BLaER1 treated with 17β-estradiol and CSF1 and Interleukin-3, amounts not matched to agents 10 nM and 100 nM (cell line): Measurements from ENCODE around the gene TMCO2.
A peak's percentile ranks its signal among the peaks of the same experiment; 100 is the strongest.

ENCODE experiments used
- H3K27ac ChIP-seq, 11 experiments: shearing (Covaris generic); formaldehyde crosslinking; 2 replicates each; pipeline ENCODE4 v1.8.1; 2022
- H3K27me3 ChIP-seq, 11 experiments: shearing (Covaris generic); formaldehyde crosslinking; 2 replicates each; pipeline ENCODE4 v1.8.1; 2022
- H3K36me3 ChIP-seq, 11 experiments: shearing (Covaris generic); formaldehyde crosslinking; 2 replicates each; pipeline ENCODE4 v1.8.1; 2022
- H3K4me1 ChIP-seq, 10 experiments: shearing (Covaris generic); formaldehyde crosslinking; 2 replicates each; pipeline ENCODE4 v1.8.1; 2022
- H3K4me2 ChIP-seq, 11 experiments: shearing (Covaris generic); formaldehyde crosslinking; 2 replicates each; pipeline ENCODE4 v1.8.1; 2022
- H3K4me3 ChIP-seq, 10 experiments: shearing (Covaris generic); formaldehyde crosslinking; 2 replicates each; pipeline ENCODE4 v1.8.1; 2022
- H3K9ac ChIP-seq, 11 experiments: shearing (Covaris generic); formaldehyde crosslinking; 2 replicates each; pipeline ENCODE4 v1.8.1; 2022
- H3K9me3 ChIP-seq, 11 experiments: shearing (Covaris generic); formaldehyde crosslinking; replicated peaks in 1 of 11; 2 replicates each; pipeline ENCODE4 v1.8.1; 2022
- H4K20me1 ChIP-seq, 11 experiments: shearing (Covaris generic); formaldehyde crosslinking; 2 replicates each; pipeline ENCODE4 v1.8.1; 2022
- Cebpa-rat ChIP-seq, 11 experiments: shearing (Covaris generic); IDR thresholded peaks; 2 replicates each; pipeline ENCODE4 v1.8.1; 2022

TMCO2 gene

DNA sequence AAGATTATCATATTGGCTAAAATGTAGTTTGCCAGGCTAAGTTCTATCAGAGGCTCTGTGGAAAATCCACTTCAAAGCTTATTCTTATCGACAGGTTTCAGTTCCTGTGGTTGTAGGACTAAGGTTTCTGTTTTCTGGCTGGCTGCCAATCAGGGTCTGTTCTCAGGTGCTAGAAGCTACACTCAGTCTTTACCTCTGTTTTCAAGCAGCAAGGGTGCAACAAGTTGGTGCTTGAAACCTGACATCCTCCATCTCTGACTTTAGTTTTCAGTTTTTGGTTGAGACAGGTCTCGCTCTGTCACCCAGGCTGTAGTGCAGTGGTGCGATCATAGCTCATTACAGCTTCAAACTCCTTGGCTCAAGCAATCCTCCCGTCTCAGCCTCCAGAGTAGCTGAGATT lies 15.3 kb upstream of the TMCO2 start:
- no peak overlapping the region for H3K9ac ChIP-seq
- TF ChIP-seq Cebpa-rat (IDR thresholded peaks at IDR 0.05): no peak
- H3K4me2 ChIP-seq: no peak overlapping the region
- peaks cover 86 to 100% (median 100%) of the 10 kb centered on the region in 11 experiments for H3K36me3 ChIP-seq
- no peaks in the 10 kb centered on the region for H3K4me1 ChIP-seq
- H3K27me3 ChIP-seq: no peaks in the 10 kb centered on the region
- no peak overlapping the region for H3K4me3 ChIP-seq
- H3K27ac ChIP-seq: no peak overlapping the region
- no peaks in the 10 kb centered on the region for H3K9me3 ChIP-seq
- peaks cover 0 to 80% (median 9%) of the 10 kb centered on the region in 11 experiments; a peak in 10 of 22 replicates for H4K20me1 ChIP-seq

DNA sequence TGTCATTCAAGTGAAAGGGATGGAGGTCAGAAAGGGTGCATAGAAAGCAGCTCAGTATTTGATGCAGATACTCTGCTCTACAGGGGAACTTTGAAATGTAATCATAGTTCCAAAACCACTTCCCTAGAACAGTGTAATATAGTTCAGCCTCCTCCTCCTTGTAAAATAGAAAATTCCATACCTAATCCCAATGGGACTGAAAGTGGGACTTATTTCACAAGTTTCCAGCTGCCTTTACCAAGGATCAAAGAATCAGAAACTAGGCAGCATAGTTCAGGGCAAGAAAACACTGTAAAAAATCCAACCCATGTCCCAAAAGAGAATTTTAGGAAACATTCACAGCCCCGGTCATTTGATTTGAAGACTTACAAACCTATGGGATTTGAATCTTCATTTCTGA lies 8.1 kb upstream of the TMCO2 start:
- Histone ChIP-seq H3K9ac (no peak overlapping the region), H3K4me1 (peaks cover 0 to 38% (median 6%) of the 10 kb centered on the region in 10 experiments; a peak in 10 of 20 replicates), H4K20me1 (peaks cover 0 to 58% (median 1%) of the 10 kb centered on the region in 11 experiments; a peak in 8 of 22 replicates), H3K4me3 (no peak overlapping the region), H3K27me3 (no peaks in the 10 kb centered on the region), H3K9me3 (no peaks in the 10 kb centered on the region), H3K36me3 (peaks cover 38 to 59% (median 58%) of the 10 kb centered on the region in 11 experiments), H3K4me2 (no peak overlapping the region), H3K27ac (no peak overlapping the region)
- TF ChIP-seq Cebpa-rat (IDR thresholded peaks at IDR 0.05): no peak

DNA sequence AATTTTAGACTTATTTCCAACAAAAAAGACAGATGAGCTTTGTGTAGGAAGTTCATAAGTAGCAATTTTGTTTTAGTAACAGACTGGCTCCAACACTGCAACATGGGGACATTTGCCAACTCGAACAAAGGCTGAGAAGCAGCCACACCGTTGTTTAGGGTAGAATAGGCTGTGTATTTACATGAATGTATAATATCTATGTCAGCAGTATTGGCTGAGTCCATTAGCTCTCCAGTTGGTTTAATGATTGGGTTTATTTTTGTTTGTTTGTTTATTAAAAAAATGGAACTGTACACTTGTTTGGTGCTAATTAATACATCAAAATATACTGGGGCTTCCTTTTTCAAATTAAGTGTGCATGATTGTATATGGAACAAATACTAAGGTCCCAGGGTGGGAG lies 7.3 kb upstream of the TMCO2 start:
- Histone ChIP-seq H4K20me1 (peaks cover 0 to 52% (median 0%) of the 10 kb centered on the region in 11 experiments; a peak in 8 of 22 replicates), H3K4me2 (no peak overlapping the region), H3K27me3 (no peaks in the 10 kb centered on the region), H3K27ac (no peak overlapping the region), H3K9ac (no peak overlapping the region), H3K4me1 (peaks cover 0 to 45% (median 6%) of the 10 kb centered on the region in 10 experiments; a peak in 10 of 20 replicates), H3K4me3 (no peak overlapping the region), H3K9me3 (no peaks in the 10 kb centered on the region), H3K36me3 (peaks cover 31 to 52% (median 50%) of the 10 kb centered on the region in 11 experiments)
- no peak for TF ChIP-seq Cebpa-rat (IDR thresholded peaks at IDR 0.05)

GRCh38 chr1:40241362-40241761 lies 6.4 kb upstream of the TMCO2 start:
- Histone ChIP-seq H3K4me1 (peaks cover 0 to 45% (median 6%) of the 10 kb centered on the region in 10 experiments; a peak in 10 of 20 replicates), H3K4me3 (no peak overlapping the region), H3K36me3 (peaks cover 21 to 42% (median 41%) of the 10 kb centered on the region in 11 experiments), H3K4me2 (peak overlapping the region in 6 of 11 experiments; percentile 4 to 79 (median 50); a peak in 9 of 22 replicates), H4K20me1 (peaks cover 0 to 48% (median 0%) of the 10 kb centered on the region in 11 experiments; a peak in 8 of 22 replicates), H3K27ac (peak overlapping the region in 5 of 11 experiments; percentile 31 to 75 (median 53); a peak in 9 of 22 replicates), H3K9ac (peak overlapping the region in 2 of 11 experiments; percentile 24 to 44; a peak in 2 of 22 replicates), H3K9me3 (no peaks in the 10 kb centered on the region), H3K27me3 (no peaks in the 10 kb centered on the region)
- no peak for TF ChIP-seq Cebpa-rat (IDR thresholded peaks at IDR 0.05)

GRCh38 chr1:40243351-40243750 lies 4.4 kb upstream of the TMCO2 start:
- Histone ChIP-seq H3K9me3 (no peaks in the 10 kb centered on the region), H3K27ac (no peak overlapping the region)
- no peak for TF ChIP-seq Cebpa-rat (IDR thresholded peaks at IDR 0.05)

DNA sequence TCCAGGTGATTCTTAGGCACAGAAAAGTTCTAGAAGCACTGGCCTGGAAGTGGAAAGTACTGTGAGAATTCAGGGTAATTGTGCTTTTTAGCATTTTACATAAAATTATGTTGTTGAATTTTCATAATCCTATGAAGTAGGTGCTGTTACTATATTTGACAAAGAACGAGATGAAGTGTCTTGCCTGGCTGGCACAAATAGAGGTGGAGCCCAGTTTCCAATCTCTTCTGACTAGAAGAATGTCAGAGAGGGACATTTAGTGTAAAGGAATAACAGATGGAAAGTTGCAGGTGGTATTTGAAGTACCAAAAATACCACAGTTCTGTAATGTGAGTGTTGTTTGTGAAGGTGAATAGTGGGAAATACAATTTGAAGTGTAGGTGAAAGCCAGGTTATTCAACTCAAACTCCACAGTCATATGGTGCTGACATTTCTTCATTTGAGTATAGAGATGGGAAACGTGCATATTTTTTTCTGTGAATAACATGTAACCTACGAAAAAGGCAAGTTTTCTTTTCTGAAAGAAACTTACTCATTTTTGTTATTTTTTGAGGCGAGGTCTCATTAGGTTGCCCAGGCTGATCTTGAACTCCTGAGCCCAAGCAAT lies 3.5 kb upstream of the TMCO2 start:
- Histone ChIP-seq H4K20me1 (peaks cover 0 to 20% (median 0%) of the 10 kb centered on the region in 11 experiments; a peak in 7 of 22 replicates), H3K4me2 (no peak overlapping the region), H3K4me3 (no peak overlapping the region), H3K9ac (no peak overlapping the region), H3K4me1 (peaks cover 0 to 45% (median 6%) of the 10 kb centered on the region in 10 experiments; a peak in 10 of 20 replicates), H3K27me3 (no peaks in the 10 kb centered on the region), H3K27ac (no peak overlapping the region), H3K36me3 (peaks cover 0 to 13% (median 12%) of the 10 kb centered on the region in 11 experiments; a peak in 18 of 22 replicates), H3K9me3 (no peaks in the 10 kb centered on the region)
- no peak for TF ChIP-seq Cebpa-rat (IDR thresholded peaks at IDR 0.05)

More at GRCh38 chr1:40243351-40243750, 4.4 kb upstream of the TMCO2 start:
- Histone ChIP-seq H4K20me1 (peaks cover 0 to 28% (median 0%) of the 10 kb centered on the region in 11 experiments; a peak in 7 of 22 replicates), H3K4me2 (no peak overlapping the region), H3K9ac (no peak overlapping the region), H3K4me1 (peaks cover 0 to 45% (median 6%) of the 10 kb centered on the region in 10 experiments; a peak in 10 of 20 replicates), H3K4me3 (no peak overlapping the region), H3K36me3 (peaks cover 1 to 22% (median 21%) of the 10 kb centered on the region in 11 experiments), H3K27me3 (no peaks in the 10 kb centered on the region)

- Histone ChIP-seq H4K20me1 (peaks cover 0 to 8% (median 0%) of the 10 kb centered on the region in 11 experiments; a peak in 4 of 22 replicates), H3K36me3 (no peaks in the 10 kb centered on the region), H3K27me3 (no peaks in the 10 kb centered on the region), H3K9me3 (no peaks in the 10 kb centered on the region), H3K4me3 (no peak overlapping the region), H3K9ac (no peak overlapping the region), H3K4me1 (peaks cover 0 to 41% (median 6%) of the 10 kb centered on the region in 10 experiments; a peak in 10 of 20 replicates), H3K27ac (no peak overlapping the region), H3K4me2 (no peak overlapping the region)
- no peak for TF ChIP-seq Cebpa-rat (IDR thresholded peaks at IDR 0.05)
Measured at GRCh38 chr1:40245686-40246085, 2.1 kb upstream of the TMCO2 start.

GRCh38 chr1:40248412-40248811 lies 675 bp downstream of the TMCO2 start:
- Histone ChIP-seq H3K4me3 (no peak overlapping the region), H3K4me2 (no peak overlapping the region), H3K27me3 (no peaks in the 10 kb centered on the region), H3K9me3 (no peaks in the 10 kb centered on the region), H3K36me3 (no peaks in the 10 kb centered on the region), H3K9ac (no peak overlapping the region), H4K20me1 (no peaks in the 10 kb centered on the region; a peak in 1 of 22 replicates), H3K4me1 (peaks cover 0 to 23% (median 0%) of the 10 kb centered on the region in 10 experiments; a peak in 4 of 20 replicates), H3K27ac (no peak overlapping the region)
- TF ChIP-seq Cebpa-rat (IDR thresholded peaks at IDR 0.05): no peak

DNA sequence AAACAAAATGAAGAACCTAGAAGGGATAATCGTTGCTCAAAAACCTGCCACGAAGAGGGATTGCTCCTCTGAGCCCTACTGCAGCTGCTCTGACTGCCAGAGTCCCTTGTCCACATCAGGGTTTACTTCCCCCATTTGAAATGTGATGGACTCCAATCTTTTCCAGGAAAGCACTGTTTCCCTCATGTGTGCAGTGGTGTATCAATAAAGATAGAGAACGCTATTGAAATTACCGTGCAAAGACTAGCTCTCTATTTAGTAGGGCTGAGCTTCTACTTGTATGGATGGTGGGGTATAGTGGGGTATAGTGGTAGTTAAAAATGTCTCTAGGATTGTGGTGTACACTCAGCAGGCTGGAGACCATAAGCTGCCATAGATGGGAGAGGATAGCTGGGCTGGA lies 3.7 kb downstream of the TMCO2 start:
- Histone ChIP-seq H4K20me1 (no peaks in the 10 kb centered on the region), H3K9me3 (no peaks in the 10 kb centered on the region), H3K27ac (0 out of 22 replicates have a peak overlapping the region, but pooled peaks of 1 of the 11 experiments have one; percentile 6), H3K4me2 (peak overlapping the region in 2 of 11 experiments; percentile 0 to 17; a peak in 1 of 22 replicates), H3K27me3 (no peaks in the 10 kb centered on the region), H3K4me1 (peaks cover under 1 to 19% (median 5%) of the 10 kb centered on the region in 10 experiments; a peak in 19 of 20 replicates), H3K9ac (no peak overlapping the region), H3K4me3 (no peak overlapping the region), H3K36me3 (peaks cover 0 to 3% (median 0%) of the 10 kb centered on the region in 11 experiments; a peak in 1 of 22 replicates)
- TF ChIP-seq Cebpa-rat (IDR thresholded peaks at IDR 0.05): no peak
